HuH-7 (cell line): Measurements from ENCODE around the gene EXOC2.

Source experiments
- DNase-seq: peaks from one replicate; pipeline ENCODE4 v3.0.0; 2011; ENCODE audit warnings: low spot score

The EXOC2 gene

GRCh38 chr6:493840-494239 lies 199.1 kb downstream of the EXOC2 start:
- no peak for DNase-seq

- DNase-seq, result no peak
Measured at GRCh38 chr6:492816-493414, 200.0 kb downstream of the EXOC2 start.

GRCh38 chr6:492178-492577 lies 200.8 kb downstream of the EXOC2 start:
- no peak for DNase-seq

DNA sequence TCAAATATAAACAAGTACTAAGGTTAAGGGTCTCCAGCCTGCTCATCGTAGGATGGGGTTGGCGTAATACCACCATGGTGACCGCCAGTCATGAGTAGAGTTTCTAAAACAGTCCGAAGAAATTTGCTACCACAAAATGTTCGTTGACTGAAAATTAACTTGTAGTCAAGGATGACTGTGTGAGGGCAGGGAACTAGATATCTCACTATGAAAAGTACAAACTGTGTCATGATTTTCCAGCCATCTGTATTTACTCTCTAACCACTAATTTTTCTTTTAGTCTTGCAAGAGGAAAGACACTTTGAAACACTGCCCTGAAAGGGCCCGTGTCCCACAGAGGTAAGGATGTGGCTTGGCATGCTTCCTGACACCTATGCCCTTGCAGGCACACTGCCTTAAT lies 201.7 kb downstream of the EXOC2 start:
- DNase-seq, result no peak

- DNase-seq, result no peak
Measured at GRCh38 chr6:490251-491037, 202.5 kb downstream of the EXOC2 start.

DNA sequence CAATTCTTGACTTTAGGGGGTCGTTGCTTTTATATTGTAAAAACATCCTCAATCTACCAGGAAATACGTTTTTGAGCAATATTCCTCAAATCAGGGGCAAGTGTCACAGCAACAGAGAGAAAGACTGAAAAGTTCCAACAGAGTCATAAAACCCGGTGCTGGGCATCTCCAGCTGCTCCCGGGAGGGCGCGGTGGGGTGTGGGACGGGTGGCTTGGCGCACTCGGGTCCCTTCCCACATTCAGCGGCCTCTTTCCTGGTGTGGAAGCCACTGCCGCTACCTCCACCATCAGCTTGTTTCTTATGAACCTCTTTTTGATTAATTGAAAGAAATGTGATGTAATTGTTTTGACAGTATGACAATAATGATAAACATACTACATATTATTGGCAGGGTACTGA lies 203.2 kb downstream of the EXOC2 start:
- no peak for DNase-seq

GRCh38 chr6:489001-489400 lies 203.9 kb downstream of the EXOC2 start:
- no peak for DNase-seq

- no peak for DNase-seq
Measured at GRCh38 chr6:487956-488355, 205.0 kb downstream of the EXOC2 start.

DNA sequence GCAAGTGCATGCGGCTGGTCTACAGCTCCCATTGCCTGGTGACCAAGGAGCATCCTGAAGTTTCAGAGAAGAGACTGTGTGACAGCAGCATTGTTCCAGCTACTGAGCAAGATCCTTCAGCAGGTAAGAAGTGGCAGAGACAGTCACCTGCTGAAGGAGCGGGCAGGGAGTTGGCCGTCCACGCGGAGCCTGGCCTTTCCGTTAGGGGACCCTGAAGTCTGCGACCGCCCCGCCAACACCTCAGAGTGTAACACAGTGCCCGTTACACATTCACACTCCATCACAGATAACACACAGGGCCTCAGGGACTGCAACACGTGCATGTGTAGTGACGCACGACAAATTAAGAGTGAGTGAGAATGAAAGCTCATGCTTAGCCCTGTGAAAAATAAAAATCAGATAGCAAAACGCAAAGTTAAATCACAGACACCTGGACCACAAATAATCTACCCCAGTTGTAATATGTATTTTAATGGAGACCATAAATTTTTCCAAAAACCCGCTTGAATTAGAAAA lies 207.2 kb downstream of the EXOC2 start:
- DNase-seq, result no peak

DNA sequence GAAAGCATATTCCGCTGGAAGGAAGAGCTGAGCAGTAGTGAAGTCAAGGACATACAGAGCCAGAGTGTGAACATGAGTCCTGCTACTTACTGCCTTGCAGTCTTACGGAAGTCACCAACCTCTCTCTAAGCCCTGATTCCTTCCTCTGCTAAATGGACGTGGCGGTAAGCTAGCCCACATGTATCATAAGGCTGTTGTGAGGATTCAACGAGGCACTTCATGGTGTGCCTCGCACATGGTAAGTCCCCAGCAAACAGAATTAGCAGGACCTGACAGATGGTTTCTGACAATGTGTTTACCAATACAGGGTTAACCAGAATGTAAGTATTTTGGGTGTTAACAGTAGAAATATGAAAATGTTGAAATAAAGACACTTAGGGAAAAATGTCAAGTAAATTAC lies 208.2 kb downstream of the EXOC2 start:
- DNase-seq, result no peak

DNA sequence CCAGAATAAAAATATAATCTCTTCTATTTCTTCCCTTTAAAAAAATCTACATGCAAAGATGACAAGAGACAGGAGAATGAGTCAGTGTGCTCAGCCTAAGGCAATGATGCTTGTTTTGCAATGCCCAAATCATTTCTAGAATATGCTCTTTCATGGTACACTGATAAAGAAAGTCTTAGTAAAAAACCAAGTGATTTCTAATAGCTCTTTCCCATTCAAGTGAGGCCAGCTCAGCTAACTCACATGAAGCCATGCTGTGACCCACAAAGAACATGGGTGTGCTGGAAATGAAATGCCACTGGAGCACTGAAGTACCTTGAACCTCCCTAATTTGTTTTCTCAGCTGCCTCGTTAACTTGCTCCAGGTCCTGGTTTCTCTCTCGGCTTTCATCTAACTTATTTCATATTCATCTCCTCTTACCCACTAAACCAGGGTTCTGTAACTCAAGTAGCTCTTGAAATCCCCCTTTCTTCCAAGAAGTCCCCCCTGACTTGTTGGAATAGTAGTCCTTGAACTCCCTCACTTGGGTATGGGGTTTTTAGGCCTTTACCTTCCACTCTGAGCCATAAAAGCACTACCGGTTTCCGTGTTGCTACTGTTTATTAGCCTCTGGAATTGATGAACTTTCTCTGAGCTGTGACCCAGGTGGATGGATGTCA lies 208.7 kb downstream of the EXOC2 start:
- DNase-seq, result no peak

GRCh38 chr6:475314-475713 lies 217.6 kb downstream of the EXOC2 start:
- DNase-seq, result no peak

GRCh38 chr6:474453-475185 lies 218.3 kb downstream of the EXOC2 start:
- no peak for DNase-seq

DNA sequence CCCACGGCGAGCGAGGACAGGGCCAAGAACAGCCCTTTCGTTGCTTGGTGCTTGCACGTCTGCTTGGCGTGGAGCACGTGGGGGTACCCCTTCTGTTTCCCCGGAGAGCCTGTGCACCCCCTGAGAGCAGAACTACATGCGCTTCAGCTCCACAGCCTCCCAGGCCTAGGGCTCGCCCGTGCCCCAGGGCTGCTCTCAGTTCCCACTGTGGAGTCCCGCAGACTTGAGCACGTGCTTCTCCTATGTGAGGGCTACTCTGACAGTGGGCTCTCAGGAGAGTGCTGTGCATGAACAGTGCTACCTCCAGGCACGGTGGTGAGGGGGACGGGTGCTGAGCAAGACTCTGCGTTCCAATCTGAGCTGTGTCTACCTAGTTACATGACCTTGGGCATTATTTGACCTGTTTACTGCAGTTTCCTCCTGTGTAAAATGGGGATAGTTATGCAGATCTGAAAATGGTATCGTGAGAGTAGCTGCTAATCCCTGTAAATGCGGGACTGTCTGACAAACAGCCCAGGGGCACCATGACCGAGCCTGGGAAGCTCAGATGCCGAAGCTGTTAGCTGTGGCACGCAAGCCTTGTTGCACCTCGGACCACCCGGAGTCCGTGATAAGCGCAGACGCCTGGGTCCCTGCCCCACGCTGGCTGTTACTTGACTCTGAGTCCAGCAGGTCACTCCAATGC lies 219.0 kb downstream of the EXOC2 start:
- no peak for DNase-seq

GRCh38 chr6:473356-473755 lies 219.6 kb downstream of the EXOC2 start:
- no peak for DNase-seq

DNA sequence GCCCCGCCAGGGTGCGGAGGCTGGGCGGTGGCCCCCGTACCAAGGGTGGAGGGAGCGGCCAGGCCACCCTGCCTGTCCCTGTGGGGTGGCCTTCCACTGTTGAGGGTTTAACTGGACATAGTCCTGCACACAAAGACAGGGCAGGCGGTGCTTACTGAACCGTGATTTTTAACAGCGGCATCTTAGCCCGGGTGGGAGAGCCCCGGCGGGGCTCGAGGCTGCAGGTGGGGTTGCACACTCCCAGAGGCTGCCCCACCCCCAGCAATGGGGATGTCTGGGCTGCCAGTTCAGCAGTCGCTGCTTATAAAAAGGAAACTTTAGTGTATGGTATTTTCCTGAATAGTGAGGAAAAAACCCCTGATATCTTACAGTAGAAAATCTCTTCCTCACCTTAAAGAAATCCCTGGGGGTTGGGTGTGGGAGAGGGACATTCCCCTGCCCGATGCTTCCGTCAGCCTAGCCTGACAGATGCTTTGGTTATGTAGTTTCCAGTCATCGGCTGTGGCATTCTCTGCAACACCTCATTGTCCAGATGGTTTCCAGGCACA lies 222.0 kb downstream of the EXOC2 start:
- DNase-seq, result no peak

DNA sequence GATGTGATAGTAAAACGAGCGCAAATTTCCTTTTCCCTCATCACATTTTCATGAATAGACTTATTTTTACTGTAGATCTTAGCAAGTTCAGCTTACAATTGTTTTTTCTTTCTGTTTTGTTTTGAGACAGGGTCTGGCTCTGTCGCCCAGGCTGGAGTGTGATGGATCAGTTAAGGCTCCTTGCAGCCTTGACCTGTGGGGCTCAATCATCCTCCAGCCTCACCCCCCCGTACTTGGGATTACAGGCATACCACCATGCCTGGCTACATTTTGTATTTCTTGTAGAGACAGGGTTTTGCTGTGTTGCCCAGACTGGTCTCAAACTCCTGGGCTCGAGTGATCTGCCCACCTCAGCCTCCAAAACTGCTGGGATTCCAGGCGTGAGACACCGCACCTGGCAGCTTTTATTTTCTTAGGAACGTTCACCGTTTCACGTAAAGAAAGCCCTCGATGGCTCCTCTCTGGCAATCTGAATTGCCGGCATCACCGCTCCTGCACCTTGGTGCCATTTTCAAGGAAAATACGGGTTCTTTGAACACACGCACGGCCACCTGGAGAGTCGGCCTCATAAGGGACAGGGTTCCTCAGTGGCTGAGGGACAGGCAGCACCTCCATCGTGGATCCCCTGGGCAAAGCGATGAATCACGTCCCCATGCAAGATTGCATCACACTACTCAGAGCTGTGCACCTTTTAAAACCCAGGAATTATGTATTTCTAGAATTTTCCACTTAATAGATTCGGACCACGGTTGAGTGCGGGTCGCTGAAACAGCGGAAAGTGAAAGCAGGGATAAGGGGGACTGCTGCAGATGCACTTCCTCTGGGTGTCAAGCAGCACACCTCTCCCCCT lies 222.7 kb downstream of the EXOC2 start:
- DNase-seq, result no peak

GRCh38 chr6:467671-468082 lies 225.3 kb downstream of the EXOC2 start:
- DNase-seq, result no peak

GRCh38 chr6:467111-467510 lies 225.8 kb downstream of the EXOC2 start:
- no peak for DNase-seq

DNA sequence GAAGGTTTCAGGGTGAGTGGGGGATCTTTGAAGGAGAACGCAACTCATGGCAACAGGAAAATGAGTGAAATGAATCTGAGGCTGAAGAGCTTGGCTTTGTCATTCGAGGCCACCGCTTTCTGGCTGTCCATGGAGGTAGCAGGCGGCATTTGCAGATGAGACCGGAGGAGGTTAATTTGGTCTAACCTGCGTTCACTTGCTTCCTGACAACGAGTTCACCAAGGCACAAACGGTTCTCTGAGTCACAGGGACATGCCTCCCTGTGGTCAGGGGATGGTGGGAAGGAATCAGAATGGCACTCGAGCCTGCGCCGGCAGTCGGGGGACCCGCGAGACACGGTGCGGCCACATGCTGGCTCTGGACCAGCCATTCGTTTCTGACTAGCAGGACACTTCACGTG lies 226.4 kb downstream of the EXOC2 start:
- DNase-seq, result no peak
